ENCODE results near the gene GAS7.

DNA sequence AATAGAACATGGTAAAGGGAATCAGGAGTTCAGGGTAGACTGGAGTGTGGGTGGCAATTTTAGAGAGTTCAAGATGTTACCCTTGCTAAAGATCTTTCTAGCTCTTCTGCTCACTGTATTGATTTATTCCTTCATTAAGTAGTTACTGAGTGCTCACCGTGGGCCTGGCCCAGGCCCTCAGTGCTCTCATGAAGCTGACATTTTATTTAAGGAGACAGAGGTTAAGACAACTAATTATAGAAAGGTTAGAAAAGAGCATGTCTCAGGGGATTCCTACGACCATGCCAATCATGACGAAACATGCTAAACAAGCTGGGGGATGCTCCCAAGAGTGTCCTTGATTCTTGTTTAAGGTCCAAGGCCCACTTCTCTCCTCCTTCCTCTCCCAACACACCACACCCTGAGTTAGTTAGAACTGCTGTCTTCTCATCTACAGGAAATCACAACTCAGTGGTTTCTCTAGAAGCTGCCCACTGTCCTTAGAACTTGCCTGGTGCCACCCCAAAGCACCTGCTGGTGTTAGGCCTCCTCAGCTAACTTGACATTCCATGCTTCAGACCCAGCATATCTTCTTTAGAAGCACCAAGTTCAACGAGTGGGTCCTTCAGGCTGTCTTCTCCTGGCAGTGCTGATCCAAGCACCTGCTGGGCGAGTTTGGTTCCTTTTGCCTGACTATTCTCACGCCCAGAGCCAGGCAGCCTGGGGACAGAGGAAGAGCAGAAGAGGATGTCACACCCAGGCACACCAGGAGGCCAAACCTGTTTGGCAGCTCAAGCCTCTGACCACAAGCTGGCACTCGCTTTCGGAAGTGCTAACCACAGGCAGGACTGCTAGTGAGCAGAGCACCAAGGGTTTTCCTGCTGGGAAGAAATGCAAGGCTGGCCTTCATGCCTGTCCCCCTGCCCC is 79.0 kb downstream of the GAS7 start:
- TF ChIP-seq ZBTB7A (CRISPR knock-in tag; IDR thresholded peaks at IDR 0.05) (no peak), FOXA1 (IDR thresholded peaks at IDR 0.05) (no peak), FOXA1 (CRISPR knock-in tag; IDR thresholded peaks at IDR 0.05) (no peak), GTF2F1 (IDR thresholded peaks at IDR 0.05; ENCODE audit: low read length) (no peak), MXI1 (IDR thresholded peaks at IDR 0.05; ENCODE audit: borderline replicate concordance, low read depth, low read length) (no peak), RELA (CRISPR knock-in tag; IDR thresholded peaks at IDR 0.05) (no peak)
- TF ChIP-seq, protein P1, sequence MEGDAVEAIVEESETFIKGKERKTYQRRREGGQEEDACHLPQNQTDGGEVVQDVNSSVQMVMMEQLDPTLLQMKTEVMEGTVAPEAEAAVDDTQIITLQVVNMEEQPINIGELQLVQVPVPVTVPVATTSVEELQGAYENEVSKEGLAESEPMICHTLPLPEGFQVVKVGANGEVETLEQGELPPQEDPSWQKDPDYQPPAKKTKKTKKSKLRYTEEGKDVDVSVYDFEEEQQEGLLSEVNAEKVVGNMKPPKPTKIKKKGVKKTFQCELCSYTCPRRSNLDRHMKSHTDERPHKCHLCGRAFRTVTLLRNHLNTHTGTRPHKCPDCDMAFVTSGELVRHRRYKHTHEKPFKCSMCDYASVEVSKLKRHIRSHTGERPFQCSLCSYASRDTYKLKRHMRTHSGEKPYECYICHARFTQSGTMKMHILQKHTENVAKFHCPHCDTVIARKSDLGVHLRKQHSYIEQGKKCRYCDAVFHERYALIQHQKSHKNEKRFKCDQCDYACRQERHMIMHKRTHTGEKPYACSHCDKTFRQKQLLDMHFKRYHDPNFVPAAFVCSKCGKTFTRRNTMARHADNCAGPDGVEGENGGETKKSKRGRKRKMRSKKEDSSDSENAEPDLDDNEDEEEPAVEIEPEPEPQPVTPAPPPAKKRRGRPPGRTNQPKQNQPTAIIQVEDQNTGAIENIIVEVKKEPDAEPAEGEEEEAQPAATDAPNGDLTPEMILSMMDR (CRISPR knock-in tag; IDR thresholded peaks at IDR 0.05), result no peak
